NT2/D1 (cell line): ENCODE data around the gene WRAP73.

ENCODE experiments used
- YY1 ChIP-seq: IDR thresholded peaks from 2 replicates; pipeline ENCODE4 v1.6.1; 2011; ENCODE audit not compliant: insufficient read length, insufficient read depth
- ZNF274 ChIP-seq: IDR thresholded peaks from 2 replicates; pipeline ENCODE4 v1.6.1; 2011; ENCODE audit warnings: mild to moderate bottlenecking, low read depth, low read length

- TF ChIP-seq YY1 (no peak), ZNF274 (no peak)
Measured at GRCh38 chr1:3618531-3618880, 31.4 kb downstream of the WRAP73 start.
